A549 (cell line): ENCODE data around the gene POLR1B. TPM values are rescaled to one million over a fixed set of nuclear protein-coding genes. Genes with fewer than 3 reads are reported as not detected.

Source experiments
- ATAC-seq, 2 experiments: fragments of 200-7000 bp in 1 of 2; fragments of >200 bp in 1 of 2; cut with Nextera tagmentation in 1 of 2; cut with Tn5 transposase in 1 of 2; 3 replicates each; pipeline versions ENCODE4 v1.8.0 to v1.9.1; 2018 to 2020; ENCODE audit warnings: mild to moderate bottlenecking in 1 of 2, moderate library complexity in 1 of 2
- CTCF ChIA-PET: fragments of 300-600 bp; sonication (Branson Sonifier 250); formaldehyde crosslinking; extraction: SDS; loops from one replicate; lab custom pipeline; 2021; ENCODE audit warnings: antibody characterized with exemption, inconsistent platforms; lab: Yijun Ruan, JAX
- POLR2A ChIA-PET: fragments of 350-600 bp; formaldehyde crosslinking; extraction: SDS; loops from one replicate; lab custom pipeline; 2021; ENCODE audit warnings: antibody characterized with exemption, inconsistent platforms; lab: Yijun Ruan, JAX
- DNase-seq, 2 experiments: peaks; one replicate each; pipeline versions ENCODE4 v3.0.0 to v3.0.0-alpha.2; 2011 to 2016; ENCODE audit warnings: low read depth in 1 of 2, low spot score in 1 of 2
- FAIRE-seq: peaks from 2 replicates; lab custom pipeline; 2011; peaks lifted over from hg19 to GRCh38; lab: Jason Lieb, UNC
- H3K27ac ChIP-seq, 2 experiments: fragments of >200 bp; sonication (Bioruptor Twin); formaldehyde crosslinking; 3 replicates each; pipeline ENCODE4 v1.5.1; 2016 to 2017
- H3K4me1 ChIP-seq: fragments of >200 bp; sonication (Bioruptor Twin); formaldehyde crosslinking; 3 replicates; pipeline ENCODE4 v1.6.1; 2016
- H3K4me2 ChIP-seq: fragments of >200 bp; sonication (Bioruptor Twin); formaldehyde crosslinking; 3 replicates; pipeline ENCODE4 v1.6.1; 2016
- H3K4me3 ChIP-seq: fragments of >200 bp; sonication (Bioruptor Twin); formaldehyde crosslinking; 3 replicates; pipeline ENCODE4 v1.5.1; 2016
- H3K9me3 ChIP-seq: fragments of >200 bp; sonication (Bioruptor Twin); formaldehyde crosslinking; 3 replicates; pipeline ENCODE4 v1.6.1; 2016
- BHLHE40 ChIP-seq: IDR thresholded peaks from 2 replicates; pipeline ENCODE4 v1.6.1; 2012; ENCODE audit warnings: low read depth, low read length, inconsistent platforms
- CHD4 ChIP-seq: fragments of 200-600 bp; sonication (generic); IDR thresholded peaks from 2 replicates; pipeline ENCODE4 v1.6.1; 2016; ENCODE audit warnings: antibody characterized with exemption, mild to moderate bottlenecking, borderline replicate concordance
- CTCF ChIP-seq: fragments of >200 bp; sonication (Bioruptor Twin); formaldehyde crosslinking; IDR thresholded peaks from 3 replicates; pipeline ENCODE4 v1.5.1; 2016
- E2F6 ChIP-seq: IDR thresholded peaks from 2 replicates; pipeline ENCODE4 v1.6.1; 2012; ENCODE audit warnings: low read depth, borderline replicate concordance
- FOSL2 ChIP-seq, 2 experiments: fragments of 450-650 bp in 1 of 2; fragments of >200 bp in 1 of 2; sonication (Bioruptor Twin) in 1 of 2; formaldehyde crosslinking; IDR thresholded peaks; 2 replicates each; pipeline versions ENCODE4 v1.5.0 to v1.6.1; 2016 to 2020; ENCODE audit warnings: mild to moderate bottlenecking in 1 of 2, moderate library complexity in 1 of 2
- GATA3 ChIP-seq: IDR thresholded peaks from 2 replicates; pipeline ENCODE4 v1.6.1; 2012; ENCODE audit warnings: borderline replicate concordance
- HOXB13 ChIP-seq: fragments of 250-450 bp; sonication (Bioruptor Pico); IDR thresholded peaks from 2 replicates; pipeline ENCODE4 v1.5.0; 2020; ENCODE audit warnings: low read depth, mild to moderate bottlenecking, moderate library complexity
- JUNB ChIP-seq: fragments of >200 bp; sonication (Bioruptor Twin); formaldehyde crosslinking; IDR thresholded peaks from 2 replicates; pipeline ENCODE4 v1.6.1; 2016
- MAX ChIP-seq: IDR thresholded peaks from 2 replicates; pipeline ENCODE4 v1.6.1; 2012
- MAZ ChIP-seq: fragments of 150-350 bp; IDR thresholded peaks from 2 replicates; pipeline ENCODE4 v1.6.1; 2014; ENCODE audit warnings: antibody characterized with exemption, low read depth, low read length, borderline replicate concordance
- MYC ChIP-seq: IDR thresholded peaks from 2 replicates; pipeline ENCODE4 v1.6.1; 2012; ENCODE audit warnings: mild to moderate bottlenecking, inconsistent platforms, low read length, improper control_type of control experiment, borderline replicate concordance
- RAD21 ChIP-seq, 2 experiments: fragments of >200 bp in 1 of 2; sonication (Bioruptor Twin) in 1 of 2; formaldehyde crosslinking in 1 of 2; IDR thresholded peaks in 1 of 2; conservative IDR thresholded peaks in 1 of 2; 2 replicates in 1 of 2; 3 replicates in 1 of 2; pipeline ENCODE4 v1.6.1; 2012 to 2018; ENCODE audit warnings: inconsistent platforms in 1 of 2
- RARB ChIP-seq: fragments of 250-450 bp; sonication (Bioruptor Pico); IDR thresholded peaks from 2 replicates; pipeline ENCODE4 v1.8.0; 2021; ENCODE audit warnings: mild to moderate bottlenecking, moderate library complexity
- SMC3 ChIP-seq: fragments of >200 bp; sonication (Bioruptor Twin); formaldehyde crosslinking; IDR thresholded peaks from 3 replicates; pipeline ENCODE4 v1.6.1; 2018; ENCODE audit warnings: inconsistent platforms
- TP53 ChIP-seq: fragments of 250-450 bp; sonication (Bioruptor Pico); IDR thresholded peaks from 2 replicates; pipeline ENCODE4 v1.5.0; 2021; ENCODE audit warnings: mild to moderate bottlenecking, moderate library complexity
- ZFP36 ChIP-seq: fragments of 450-650 bp; IDR thresholded peaks from 2 replicates; pipeline ENCODE4 v1.6.1; 2014; ENCODE audit warnings: borderline replicate concordance; ENCODE audit not compliant: partially characterized antibody
- ZSCAN20 ChIP-seq: fragments of 250-450 bp; sonication (Bioruptor Pico); IDR thresholded peaks from 2 replicates; pipeline ENCODE4 v1.8.0; 2022; ENCODE audit warnings: mild to moderate bottlenecking, moderate library complexity
- WGBS: methylation state at CpG from one replicate; pipeline ENCODE4 v1.1.6; 2017; ENCODE audit errors: missing lambda C conversion rate; 5-methylcytosine and 5-hydroxymethylcytosine counted together
- polyA plus RNA-seq, 4 experiments: library from polyadenylated mRNA; depleted of rRNA in 3 of 4; stranded (reverse); fragments of >200 nt; fragmentation: RNase III in 1 of 4; extraction: RNeasy Plus Mini Kit Qiagen cat#74134 plus additional on column Dnase treatment in 1 of 4; gene quantifications; 2 replicates in 3 of 4; 3 replicates in 1 of 4; pipeline ENCODE4 v1.2.3, GENCODE V29; 2011 to 2017
- TF ChIP-seq, protein P1 (sequence below): fragments of >200 bp; sonication (Bioruptor Twin); formaldehyde crosslinking; IDR thresholded peaks from 3 replicates; pipeline ENCODE4 v1.6.1; 2016

Gene POLR1B
- polyA plus RNA-seq, 2 of the 4 experiments (the other 2 are of a cell fraction) = 18.9 to 41.2 TPM

DNA sequence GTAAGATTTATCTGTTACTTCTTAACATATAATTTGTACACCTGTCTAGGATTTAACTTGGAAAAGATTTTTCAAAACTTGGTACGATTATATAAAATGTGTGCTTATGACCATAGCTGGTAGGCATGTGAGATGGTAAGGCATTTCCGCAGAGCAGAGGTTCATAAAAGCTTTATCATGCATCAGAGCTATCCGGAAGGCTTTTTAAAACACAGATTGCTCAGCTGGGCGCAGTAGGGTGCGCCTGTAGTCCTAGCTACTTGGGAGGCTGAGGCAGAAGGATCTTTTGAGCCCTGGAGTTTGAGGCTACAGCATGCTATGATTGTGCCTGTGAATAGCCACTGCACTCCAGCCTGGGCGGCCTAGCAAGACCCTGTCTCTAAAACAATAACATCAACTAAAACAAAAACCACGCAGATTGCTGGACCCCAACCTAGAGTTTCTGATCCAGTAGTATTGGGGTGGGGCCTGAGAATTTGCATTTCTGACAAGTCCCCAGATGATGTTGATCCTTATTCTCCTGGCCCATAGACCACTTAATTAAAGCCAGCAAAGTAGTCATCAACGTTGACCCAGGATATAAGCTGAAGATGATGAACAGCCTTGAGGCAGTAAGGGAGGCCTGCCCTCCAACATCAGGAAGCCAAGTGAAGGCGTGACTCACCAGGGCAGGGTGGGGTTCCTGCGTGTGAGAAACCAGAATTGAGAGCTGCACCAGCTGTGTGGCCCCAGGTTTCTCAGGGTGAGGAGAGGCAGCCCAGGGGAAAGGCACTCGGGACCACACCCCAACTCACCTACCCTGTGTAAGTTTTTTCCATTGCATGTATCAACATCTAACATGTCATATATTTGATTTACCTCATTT lies 81.9 kb downstream of the POLR1B start:
- no peaks in the 10 kb centered on the region for H3K9me3 ChIP-seq
- POLR2A ChIA-PET = interaction anchor here (2.1 kb wide), 1 partner anchor 22 kb away, joined by 16 read pairs; the partner anchor contains the start of gene SLC20A1
- CTCF ChIA-PET = interaction anchor here (0.6 to 16.6 kb wide), 9 partner anchors 12 to 660 kb away, joined by 3 to 343 read pairs (median 40); partner anchors contain the start of genes NT5DC4 and SLC20A1
- TF ChIP-seq JUNB = 0 out of 2 replicates have a peak, but pooled peaks have one; percentile 29
- TF ChIP-seq, protein P1, sequence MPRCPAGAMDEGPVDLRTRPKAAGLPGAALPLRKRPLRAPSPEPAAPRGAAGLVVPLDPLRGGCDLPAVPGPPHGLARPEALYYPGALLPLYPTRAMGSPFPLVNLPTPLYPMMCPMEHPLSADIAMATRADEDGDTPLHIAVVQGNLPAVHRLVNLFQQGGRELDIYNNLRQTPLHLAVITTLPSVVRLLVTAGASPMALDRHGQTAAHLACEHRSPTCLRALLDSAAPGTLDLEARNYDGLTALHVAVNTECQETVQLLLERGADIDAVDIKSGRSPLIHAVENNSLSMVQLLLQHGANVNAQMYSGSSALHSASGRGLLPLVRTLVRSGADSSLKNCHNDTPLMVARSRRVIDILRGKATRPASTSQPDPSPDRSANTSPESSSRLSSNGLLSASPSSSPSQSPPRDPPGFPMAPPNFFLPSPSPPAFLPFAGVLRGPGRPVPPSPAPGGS = no peak
- 0 out of 2 replicates have a peak, but pooled peaks have one; percentile 17 for TF ChIP-seq FOSL2 (IDR thresholded peaks at IDR 0.05)
- peak; percentile 66; the same call in 1 of the 2 replicates for TF ChIP-seq FOSL2 (CRISPR knock-in tag; IDR thresholded peaks at IDR 0.05)
- TF ChIP-seq HOXB13 = no peak
- TF ChIP-seq MAX = peak; percentile 42; the same call in 1 of the 2 replicates
- FAIRE-seq = no peak
- 63% methylated on average over 11 of the region's 11 CpGs for WGBS
- no peak; a peak in 1 of 6 replicates for ATAC-seq
- peak overlapping the region; percentile 68 for H3K4me2 ChIP-seq
- H3K27ac ChIP-seq = peak overlapping the region; percentile 90 to 93
- H3K4me1 ChIP-seq = peaks cover 80% of the 10 kb centered on the region
- peak in 1 of 2 experiments; percentile 73 for DNase-seq
- H3K4me3 ChIP-seq = no peak overlapping the region

DNA sequence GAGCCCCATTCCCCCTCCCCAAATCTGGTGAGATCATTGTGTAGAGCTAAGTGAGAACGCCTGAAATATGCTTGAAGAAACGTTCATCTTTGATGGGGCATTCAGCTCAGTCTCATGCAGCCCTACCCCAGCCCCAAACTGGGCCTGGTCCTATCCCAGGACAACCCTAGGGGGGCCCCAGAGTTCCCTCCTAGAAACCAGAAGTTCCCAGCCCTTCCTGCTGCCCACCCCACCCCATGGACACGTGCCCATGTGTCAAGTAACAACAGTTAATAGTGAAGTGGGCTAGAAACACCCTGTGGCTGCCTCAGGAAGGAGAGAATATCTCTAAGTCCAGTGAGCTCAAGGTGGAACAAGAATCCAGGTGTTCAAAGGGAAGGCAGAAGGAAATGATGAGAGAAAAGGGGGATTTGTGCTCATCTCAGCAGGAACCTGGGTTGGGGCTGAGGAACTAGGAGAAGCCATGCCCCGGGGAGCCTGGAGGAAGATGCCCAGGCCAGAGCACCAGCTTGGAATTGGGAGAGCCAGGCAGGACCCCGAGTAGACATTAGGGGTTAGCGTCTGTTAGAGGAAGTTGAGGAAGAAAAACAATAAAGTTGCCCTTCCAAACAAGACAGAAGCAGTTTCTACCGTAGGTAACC lies 83.3 kb downstream of the POLR1B start:
- no peak for ATAC-seq
- Histone ChIP-seq H3K4me2 (peak overlapping the region; percentile 68), H3K27ac (peak overlapping the region; percentile 90 to 93), H3K9me3 (no peaks in the 10 kb centered on the region), H3K4me3 (no peak overlapping the region), H3K4me1 (peaks cover 95% of the 10 kb centered on the region)
- CTCF ChIA-PET = interaction anchor here (0.6 to 16.6 kb wide), 19 partner anchors 11 to 510 kb away, joined by 3 to 343 read pairs (median 6); partner anchors contain the start of genes NT5DC4 and SLC20A1
- DNase-seq = no peak
- no peak for FAIRE-seq
- TF ChIP-seq ZFP36 (no peak), ZSCAN20 (CRISPR knock-in tag) (no peak), MAZ (no peak), BHLHE40 (no peak), CHD4 (no peak), FOSL2 (IDR thresholded peaks at IDR 0.05) (no peak), FOSL2 (CRISPR knock-in tag; IDR thresholded peaks at IDR 0.05) (no peak), RARB (CRISPR knock-in tag) (no peak), TP53 (CRISPR knock-in tag) (no peak), E2F6 (no peak)
- POLR2A ChIA-PET = interaction anchor here (2.1 kb wide), 1 partner anchor 20 kb away, joined by 16 read pairs; the partner anchor contains the start of gene SLC20A1
- 68% methylated on average over 7 of the region's 7 CpGs for whole genome bisulfite sequencing

- FAIRE-seq = no peak
Measured at GRCh38 chr2:112626604-112627059, 84.4 kb downstream of the POLR1B start.

More at GRCh38 chr2:112626604-112627059, 84.4 kb downstream of the POLR1B start:
- 5% methylated on average over 6 of the region's 7 CpGs for WGBS
- Histone ChIP-seq H3K4me1 (peaks cover 99% of the 10 kb centered on the region), H3K27ac (peak overlapping the region; percentile 90 to 93), H3K4me2 (peak overlapping the region; percentile 68), H3K9me3 (no peaks in the 10 kb centered on the region), H3K4me3 (peak overlapping the region; percentile 15; the same call in 2 of the 3 replicates)
- POLR2A ChIA-PET = interaction anchor here (0.9 to 4.0 kb wide), 6 partner anchors 14 to 103 kb away, joined by 3 to 68 read pairs (median 4); partner anchors contain the start of gene SLC20A1
- peak; percentile 79 to 88 for ATAC-seq
- DNase-seq = peak; percentile 64 to 75
- CTCF ChIA-PET = interaction anchor here (0.7 to 16.6 kb wide), 24 partner anchors 10 to 511 kb away, joined by 3 to 343 read pairs (median 6); partner anchors contain the start of genes NT5DC4 and SLC20A1
- TF ChIP-seq CTCF = peak; percentile 96
- peak; percentile 69 for TF ChIP-seq MAX
- TF ChIP-seq RAD21 (conservative IDR thresholded peaks at IDR 0.05 in 1 of 2, IDR thresholded peaks at IDR 0.05 in 1 of 2) = peak; percentile 95
- TF ChIP-seq GATA3 = no peak
- TF ChIP-seq MYC = no peak
- peak; percentile 97 for TF ChIP-seq SMC3
